Vagina (tissue), 2 donors: ENCODE results near the gene NEDD4. TPM values are rescaled to one million over a fixed set of nuclear protein-coding genes. Genes with fewer than 3 reads are reported as not detected.
"Not testable (repeated sequence)": the region's sequence is repeated elsewhere in the genome, so short reads cannot be mapped to it uniquely, and the experiment has no call there.

Source experiments
- DNase-seq, 2 donors: peaks; one replicate each; pipeline ENCODE4 v3.0.0-alpha.2; 2017; ENCODE audit errors: extremely low spot score in 2 of 2
- H3K27ac ChIP-seq: fragments of 200-600 bp; sonication (generic); one replicate; pipeline ENCODE4 v1.5.1; 2019
- H3K27me3 ChIP-seq: fragments of 200-600 bp; sonication (generic); one replicate; pipeline ENCODE4 v1.5.1; 2019
- H3K36me3 ChIP-seq, 2 donors: fragments of 200-600 bp; sonication (generic); one replicate each; pipeline ENCODE4 v1.5.1; 2017 to 2019
- H3K4me1 ChIP-seq: fragments of 200-600 bp; sonication (generic); one replicate; pipeline ENCODE4 v1.5.1; 2019
- H3K4me3 ChIP-seq, 2 donors: fragments of 200-600 bp; sonication (generic); 1 replicate in 1 of 2; 2 replicates in 1 of 2; pipeline ENCODE4 v1.5.1; 2016 to 2019
- H3K9me3 ChIP-seq: fragments of 200-600 bp; sonication (generic); one replicate; pipeline ENCODE4 v1.5.1; 2019
- CTCF ChIP-seq, 3 experiments: fragments of 450-650 bp in 2 of 3; fragments of 200-600 bp in 1 of 3; sonication (generic) in 1 of 3; IDR thresholded peaks; one replicate each; pipeline ENCODE4 v1.5.1; 2017 to 2019; ENCODE audit warnings: antibody characterized with exemption in 3 of 3, mild to moderate bottlenecking in 2 of 3, moderate library complexity in 2 of 3
- POLR2A ChIP-seq, 2 donors: fragments of 450-650 bp; IDR thresholded peaks; one replicate each; pipeline ENCODE4 v1.6.1; 2017; ENCODE audit warnings: antibody characterized with exemption in 2 of 2, mild to moderate bottlenecking in 2 of 2, moderate library complexity in 2 of 2
- POLR2AphosphoS5 ChIP-seq, 2 donors: sonication (generic); formaldehyde crosslinking; IDR thresholded peaks; one replicate each; pipeline ENCODE4 v1.9.0; 2017; ENCODE audit warnings: antibody characterized with exemption in 2 of 2, mild to moderate bottlenecking in 2 of 2, low read depth in 1 of 2; ENCODE audit not compliant: insufficient read depth in 1 of 2
- intact Hi-C: fragments of 100-400 bp; cut with DNase I; formaldehyde crosslinking; loops from one replicate; pipeline ENCODE4 v1.15.1; 2023
- total RNA-seq: library from RNA; depleted of rRNA; stranded (reverse); fragments of >200 nt; gene quantifications from one replicate; pipeline ENCODE4 v1.2.3, GENCODE V29; 2016

The NEDD4 gene
- total RNA-seq, 1 donor from 2014 or later, result 21.9 TPM

GRCh38 chr15:55873024-55873720 lies 120.2 kb downstream of the NEDD4 start:
- Histone ChIP-seq H3K9me3 (no peaks in the 10 kb centered on the region), H3K27me3 (no peaks in the 10 kb centered on the region), H3K36me3 (no peaks in the 10 kb centered on the region), H3K27ac (no peak overlapping the region), H3K4me1 (no peaks in the 10 kb centered on the region), H3K4me3 (no peak overlapping the region)
- intact Hi-C loops, result no loop called here
- no peak for DNase-seq
- TF ChIP-seq POLR2AphosphoS5 (IDR thresholded peaks at IDR 0.05; ENCODE audit: insufficient read depth in 1 of 2, low read depth in 1 of 2) (no peak), CTCF (IDR thresholded peaks at IDR 0.05) (no peak), POLR2A (IDR thresholded peaks at IDR 0.05) (no peak)

GRCh38 chr15:55872471-55872870 lies 120.9 kb downstream of the NEDD4 start:
- no peak for DNase-seq
- no peaks in the 10 kb centered on the region for H3K9me3 ChIP-seq
- no peak overlapping the region for H3K27ac ChIP-seq
- no peaks in the 10 kb centered on the region for H3K4me1 ChIP-seq
- TF ChIP-seq POLR2AphosphoS5 (IDR thresholded peaks at IDR 0.05; ENCODE audit: insufficient read depth in 1 of 2, low read depth in 1 of 2), result no peak
- no peak for TF ChIP-seq POLR2A (IDR thresholded peaks at IDR 0.05)
- no peak for TF ChIP-seq CTCF (IDR thresholded peaks at IDR 0.05)
- no peak overlapping the region for H3K4me3 ChIP-seq
- intact Hi-C loops, result no loop called here
- no peaks in the 10 kb centered on the region for H3K36me3 ChIP-seq
- no peaks in the 10 kb centered on the region for H3K27me3 ChIP-seq

- no peaks in the 10 kb centered on the region for H3K36me3 ChIP-seq
- H3K9me3 ChIP-seq, result no peaks in the 10 kb centered on the region
- H3K4me1 ChIP-seq, result no peaks in the 10 kb centered on the region
- H3K27me3 ChIP-seq, result no peaks in the 10 kb centered on the region
- TF ChIP-seq POLR2AphosphoS5 (IDR thresholded peaks at IDR 0.05; ENCODE audit: insufficient read depth in 1 of 2, low read depth in 1 of 2), result no peak
- no peak for TF ChIP-seq POLR2A (IDR thresholded peaks at IDR 0.05)
- no peak for TF ChIP-seq CTCF (IDR thresholded peaks at IDR 0.05)
- intact Hi-C loops, result no loop called here
- no peak overlapping the region for H3K4me3 ChIP-seq
- H3K27ac ChIP-seq, result no peak overlapping the region
- DNase-seq, result no peak
Measured at GRCh38 chr15:55869660-55870059, 123.8 kb downstream of the NEDD4 start.

- DNase-seq, result no peak
- no peaks in the 10 kb centered on the region for H3K36me3 ChIP-seq
- intact Hi-C loops, result no loop called here
- H3K4me3 ChIP-seq, result no peak overlapping the region
- no peaks in the 10 kb centered on the region for H3K27me3 ChIP-seq
- H3K4me1 ChIP-seq, result no peaks in the 10 kb centered on the region
- no peaks in the 10 kb centered on the region for H3K9me3 ChIP-seq
- no peak overlapping the region for H3K27ac ChIP-seq
- no peak for TF ChIP-seq POLR2A (IDR thresholded peaks at IDR 0.05)
- no peak for TF ChIP-seq CTCF (IDR thresholded peaks at IDR 0.05)
- no peak for TF ChIP-seq POLR2AphosphoS5 (IDR thresholded peaks at IDR 0.05; ENCODE audit: insufficient read depth in 1 of 2, low read depth in 1 of 2)
Measured at GRCh38 chr15:55868707-55869106, 124.7 kb downstream of the NEDD4 start.

- H3K27ac ChIP-seq, H3K4me3 ChIP-seq, intact Hi-C loops, DNase-seq, H3K4me1 ChIP-seq, H3K9me3 ChIP-seq, H3K27me3 ChIP-seq, H3K36me3 ChIP-seq: not testable (repeated sequence)
Measured at GRCh38 chr15:55868291-55868690, 125.1 kb downstream of the NEDD4 start.
